B cell (primary cell): Measurements from ENCODE around the gene DSCAML1. TPM values are rescaled to one million over a fixed set of nuclear protein-coding genes. Genes with fewer than 3 reads are reported as not detected.

Source experiments
- ATAC-seq: fragments of 200-7000 bp; cut with Tn5 transposase; one replicate; pipeline ENCODE4 v1.10.0; 2021; ENCODE audit warnings: low read depth, mild to moderate bottlenecking, moderate number of reproducible peaks, moderate library complexity
- CTCF ChIA-PET: fragments of 350-600 bp; sonication (Branson Sonifier 250); formaldehyde crosslinking; loops from one replicate; lab custom pipeline; 2021; ENCODE audit warnings: antibody characterized with exemption, inconsistent platforms; lab: Charles Lee
- POLR2A ChIA-PET: fragments of 350-600 bp; sonication (Branson Sonifier 250); formaldehyde crosslinking; loops from one replicate; lab custom pipeline; 2021; ENCODE audit warnings: antibody characterized with exemption; lab: Charles Lee
- DNase-seq: peaks from one replicate; pipeline ENCODE4 v3.0.0; 2013
- H2AFZ ChIP-seq: 2 replicates; pipeline ENCODE4 v1.6.1; 2012; ENCODE audit warnings: mild to moderate bottlenecking, low read depth, low read length; ENCODE audit not compliant: insufficient read depth, poor library complexity, severe bottlenecking
- H3K27ac ChIP-seq, 2 donors: 1 replicate in 1 of 2; 2 replicates in 1 of 2; pipeline ENCODE4 v1.5.1; 2012 to 2013; ENCODE audit warnings: low read length in 2 of 2, mild to moderate bottlenecking in 2 of 2, moderate library complexity in 1 of 2
- H3K27me3 ChIP-seq, 4 experiments: fragments of 200-600 bp in 1 of 4; sonication (generic) in 1 of 4; replicated peaks in 1 of 4; 1 replicate in 2 of 4; 2 replicates in 2 of 4; pipeline versions ENCODE4 v1.6.1 to v1.7.0; 2013 to 2016; ENCODE audit warnings: low read length in 3 of 4, mild to moderate bottlenecking in 2 of 4, mixed read lengths in 1 of 4, moderate library complexity in 1 of 4; ENCODE audit not compliant: insufficient read depth in 4 of 4, control insufficient read depth in 3 of 4; ENCODE audit errors: control extremely low read depth in 1 of 4
- H3K36me3 ChIP-seq, 2 experiments: replicated peaks in 1 of 2; 1 replicate in 1 of 2; 2 replicates in 1 of 2; pipeline versions ENCODE4 v1.6.1 to v1.7.1; 2013; ENCODE audit warnings: low read length in 1 of 2; ENCODE audit not compliant: insufficient read depth in 2 of 2, control insufficient read depth in 1 of 2; ENCODE audit errors: control extremely low read depth in 1 of 2, extremely low read depth in 1 of 2
- H3K4me1 ChIP-seq, 2 donors: fragments of 200-600 bp in 1 of 2; sonication (generic) in 1 of 2; 1 replicate in 1 of 2; 2 replicates in 1 of 2; pipeline versions ENCODE4 v1.5.1 to v1.6.1; 2013 to 2017; ENCODE audit warnings: low read length in 2 of 2; ENCODE audit not compliant: control insufficient read depth in 2 of 2, insufficient read depth in 2 of 2
- H3K4me2 ChIP-seq: replicated peaks from 2 replicates; pipeline ENCODE3; 2012; ENCODE audit warnings: mild to moderate bottlenecking, low read depth, low read length; ENCODE audit not compliant: poor library complexity, severe bottlenecking
- H3K4me3 ChIP-seq, 5 experiments: fragments of 200-600 bp in 1 of 5; sonication (generic) in 1 of 5; 1 replicate in 3 of 5; 2 replicates in 2 of 5; pipeline versions ENCODE4 v1.5.1 to v1.7.0; 2011 to 2016; ENCODE audit warnings: low read length in 4 of 5, mild to moderate bottlenecking in 4 of 5, low read depth in 2 of 5, control low read depth in 1 of 5, moderate library complexity in 1 of 5; ENCODE audit not compliant: insufficient read depth in 1 of 5; ENCODE audit errors: control extremely low read depth in 1 of 5, extremely low read depth in 1 of 5
- H3K79me2 ChIP-seq: fragments of 200-600 bp; sonication (generic); one replicate; pipeline ENCODE4 v1.6.0; 2016; ENCODE audit warnings: low read length; ENCODE audit not compliant: control insufficient read depth, insufficient read depth
- H3K9ac ChIP-seq: fragments of 200-600 bp; sonication (generic); 2 replicates; pipeline ENCODE4 v1.6.1; 2017; ENCODE audit warnings: mild to moderate bottlenecking, low read length, moderate library complexity
- H3K9me3 ChIP-seq, 3 donors: one replicate each; pipeline versions ENCODE4 v1.6.1 to v1.7.1; 2013; ENCODE audit warnings: low read length in 2 of 3; ENCODE audit not compliant: control insufficient read depth in 2 of 3, insufficient read depth in 1 of 3; ENCODE audit errors: control extremely low read depth in 1 of 3
- H4K20me1 ChIP-seq: 2 replicates; pipeline ENCODE4 v1.6.0; 2012; ENCODE audit warnings: mild to moderate bottlenecking, low read length; ENCODE audit not compliant: insufficient read depth, control insufficient read depth, poor library complexity, severe bottlenecking
- H3K27ac Mint-ChIP-seq: one replicate; pipeline ENCODE4 v1.8.0; 2021; ENCODE audit warnings: mixed read lengths
- H3K27me3 Mint-ChIP-seq: one replicate; pipeline ENCODE4 v1.8.0; 2021; ENCODE audit warnings: mixed read lengths
- H3K4me1 Mint-ChIP-seq: one replicate; pipeline ENCODE4 v1.8.0; 2021; ENCODE audit warnings: mixed read lengths
- H3K4me3 Mint-ChIP-seq: one replicate; pipeline ENCODE4 v1.8.0; 2021; ENCODE audit warnings: mixed read lengths
- H3K9me3 Mint-ChIP-seq: one replicate; pipeline ENCODE4 v1.8.0; 2022; ENCODE audit warnings: mixed read lengths; ENCODE audit not compliant: insufficient read depth
- CTCF ChIP-seq: fragments of 200-600 bp; IDR thresholded peaks from one replicate; pipeline ENCODE4 v1.8.0; 2022; ENCODE audit warnings: antibody characterized with exemption, mild to moderate bottlenecking
- EZH2 ChIP-seq: IDR thresholded peaks from 2 replicates; pipeline ENCODE4 v1.6.1; 2012; ENCODE audit warnings: borderline replicate concordance, low read depth, mild to moderate bottlenecking, moderate library complexity, low read length; ENCODE audit not compliant: insufficient read depth, poor library complexity, severe bottlenecking
- WGBS: methylation state at CpG from one replicate; pipeline ENCODE4 v1.1.5; 2013; ENCODE audit warnings: missing lambda C conversion rate; ENCODE audit not compliant: insufficient coverage; 5-methylcytosine and 5-hydroxymethylcytosine counted together
- intact Hi-C: fragments of 100-400 bp; cut with micrococcal nuclease; formaldehyde crosslinking; loops from one replicate; pipeline ENCODE4 v1.10.0; 2022
- polyA plus RNA-seq: library from polyadenylated mRNA; depleted of rRNA; stranded (reverse); fragments of >200 nt; gene quantifications from 2 replicates; pipeline ENCODE4 v1.2.3, GENCODE V29; 2012
- total RNA-seq, 2 donors: library from RNA; stranded (reverse); fragments of 120-200 nt in 1 of 2; gene quantifications; 1 replicate in 1 of 2; 2 replicates in 1 of 2; pipeline versions ENCODE4 v1.2.3 to v1.2.4, GENCODE V29; 2013 to 2022

The DSCAML1 gene
- total and polyA plus RNA-seq, 2 donors (not counting 1 experiment from before 2014, with no cell fraction given): 1.2 to 6.2 TPM

GRCh38 chr11:117419482-117420142, 377.4 kb downstream of the DSCAML1 start:
- H4K20me1 ChIP-seq: no peaks in the 10 kb centered on the region
- H3K27me3 ChIP-seq: no peaks in the 10 kb centered on the region
- no peaks in the 10 kb centered on the region for H3K9me3 Mint-ChIP-seq
- no peak overlapping the region for H3K27ac ChIP-seq
- WGBS: 79% methylated on average over 10 of the region's 12 CpGs
- ATAC-seq (no peak), DNase-seq (no peak)
- no peak overlapping the region for H3K4me2 ChIP-seq
- H3K36me3 ChIP-seq: no peaks in the 10 kb centered on the region
- H3K9ac ChIP-seq: no peak overlapping the region
- H2AFZ ChIP-seq: no peak overlapping the region
- TF ChIP-seq CTCF (no peak), EZH2 (no peak)
- H3K9me3 ChIP-seq: peaks cover 0 to 2% (median 0%) of the 10 kb centered on the region in 3 donors
- H3K4me1 ChIP-seq: no peaks in the 10 kb centered on the region
- H3K4me3 ChIP-seq: no peak overlapping the region
- H3K4me3 Mint-ChIP-seq: no peak overlapping the region
- intact Hi-C loops: no loop called here
- H3K4me1 Mint-ChIP-seq: no peaks in the 10 kb centered on the region
- CTCF ChIA-PET: interaction anchor here (0.9 kb wide), 1 partner anchor 9 kb away, joined by 3 read pairs; no protein-coding TSS in a partner anchor
- H3K27me3 Mint-ChIP-seq: peaks cover 7% of the 10 kb centered on the region
- no peaks in the 10 kb centered on the region for H3K79me2 ChIP-seq
- POLR2A ChIA-PET: interaction anchor here (0.7 kb wide), 1 partner anchor 11 kb away, joined by 3 read pairs; no protein-coding TSS in a partner anchor
- H3K27ac Mint-ChIP-seq: no peak overlapping the region

- H3K27ac Mint-ChIP-seq: no peak overlapping the region
- Histone ChIP-seq H3K4me2 (no peak overlapping the region), H3K36me3 (no peaks in the 10 kb centered on the region), H3K4me1 (no peaks in the 10 kb centered on the region), H3K4me3 (no peak overlapping the region), H3K27me3 (no peaks in the 10 kb centered on the region), H4K20me1 (no peaks in the 10 kb centered on the region), H3K27ac (no peak overlapping the region), H2AFZ (no peak overlapping the region), H3K9ac (no peak overlapping the region), H3K79me2 (no peaks in the 10 kb centered on the region), H3K9me3 (peaks cover 0 to 2% (median 0%) of the 10 kb centered on the region in 3 donors)
- no peak overlapping the region for H3K4me3 Mint-ChIP-seq
- TF ChIP-seq CTCF: no peak
- TF ChIP-seq EZH2: no peak
- H3K4me1 Mint-ChIP-seq: no peaks in the 10 kb centered on the region
- no peaks in the 10 kb centered on the region for H3K9me3 Mint-ChIP-seq
- H3K27me3 Mint-ChIP-seq: peaks cover 7% of the 10 kb centered on the region
- POLR2A ChIA-PET: interaction anchor here (0.7 kb wide), 1 partner anchor 10 kb away, joined by 3 read pairs; no protein-coding TSS in a partner anchor
- no peak for DNase-seq
- CTCF ChIA-PET: no interaction called here
- 96% methylated on average over 4 of the region's 12 CpGs for WGBS
- intact Hi-C loops: no loop called here
- no peak for ATAC-seq
Measured at GRCh38 chr11:117418737-117419481, 378.1 kb downstream of the DSCAML1 start.
